ENCODE measurements around the gene FAF1. TPM values are rescaled to one million over a fixed set of nuclear protein-coding genes. Genes with fewer than 3 reads are reported as not detected.

The FAF1 gene
- total RNA-seq, 1 experiment from 2014 or later = 73.2 TPM

DNA sequence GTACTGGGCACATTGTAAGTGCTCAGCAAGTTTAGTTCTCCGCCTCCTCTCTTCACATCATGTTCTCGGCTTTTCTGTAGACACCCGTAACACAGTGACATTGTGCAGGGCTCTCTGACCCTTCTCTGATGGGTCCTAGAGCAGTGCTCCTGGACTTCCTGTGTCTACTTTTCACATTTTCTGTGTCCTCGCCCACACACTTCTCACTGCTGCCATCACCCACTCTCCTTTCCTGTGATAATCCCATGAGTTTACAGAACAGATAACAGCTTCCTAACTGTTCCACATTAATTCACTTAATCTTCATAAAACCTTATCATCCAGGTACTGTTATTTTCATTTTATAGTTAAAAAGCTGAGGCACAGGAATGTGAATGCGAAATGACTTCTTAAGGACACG is 523.6 kb downstream of the FAF1 start (continued):
- TF ChIP-seq, protein P1, sequence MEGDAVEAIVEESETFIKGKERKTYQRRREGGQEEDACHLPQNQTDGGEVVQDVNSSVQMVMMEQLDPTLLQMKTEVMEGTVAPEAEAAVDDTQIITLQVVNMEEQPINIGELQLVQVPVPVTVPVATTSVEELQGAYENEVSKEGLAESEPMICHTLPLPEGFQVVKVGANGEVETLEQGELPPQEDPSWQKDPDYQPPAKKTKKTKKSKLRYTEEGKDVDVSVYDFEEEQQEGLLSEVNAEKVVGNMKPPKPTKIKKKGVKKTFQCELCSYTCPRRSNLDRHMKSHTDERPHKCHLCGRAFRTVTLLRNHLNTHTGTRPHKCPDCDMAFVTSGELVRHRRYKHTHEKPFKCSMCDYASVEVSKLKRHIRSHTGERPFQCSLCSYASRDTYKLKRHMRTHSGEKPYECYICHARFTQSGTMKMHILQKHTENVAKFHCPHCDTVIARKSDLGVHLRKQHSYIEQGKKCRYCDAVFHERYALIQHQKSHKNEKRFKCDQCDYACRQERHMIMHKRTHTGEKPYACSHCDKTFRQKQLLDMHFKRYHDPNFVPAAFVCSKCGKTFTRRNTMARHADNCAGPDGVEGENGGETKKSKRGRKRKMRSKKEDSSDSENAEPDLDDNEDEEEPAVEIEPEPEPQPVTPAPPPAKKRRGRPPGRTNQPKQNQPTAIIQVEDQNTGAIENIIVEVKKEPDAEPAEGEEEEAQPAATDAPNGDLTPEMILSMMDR (IDR thresholded peaks at IDR 0.05 in 2 of 3, conservative IDR thresholded peaks at IDR 0.05 in 1 of 3; ENCODE audit: borderline replicate concordance in 1 of 3, insufficient read depth in 1 of 3, low read depth in 2 of 3, low read length in 2 of 3) = no peak

GRCh38 chr1:50430010-50430405 is 530.1 kb downstream of the FAF1 start:
- ChIA-PET RAD21 (ENCODE audit: low non-redundant PET in 1 of 2, low total read pairs in 2 of 2, uncharacterized antibody in 2 of 2, unreplicated experiment in 2 of 2) (no interaction called here), POLR2A (no interaction called here), CTCF (no interaction called here)
- H3K4me3 ChIP-seq (replicated peaks in 1 of 2; ENCODE audit: low read depth in 1 of 2, low read length in 2 of 2) = no peak overlapping the region
- H3K27me3 ChIP-seq (ENCODE audit: insufficient read depth, low read length) = no peaks in the 10 kb centered on the region
- no peaks in the 10 kb centered on the region for H3K4me1 ChIP-seq (ENCODE audit: control insufficient read depth in 1 of 2, insufficient read depth in 2 of 2, low read length in 2 of 2)
- no peaks in the 10 kb centered on the region for H3K36me3 ChIP-seq (ENCODE audit: control insufficient read depth in 1 of 2, insufficient read depth in 2 of 2, low read length in 2 of 2)
- no peak overlapping the region for H3K9ac ChIP-seq (ENCODE audit: low read length)
- H3K9me2 ChIP-seq (ENCODE audit: insufficient read depth) = no peaks in the 10 kb centered on the region
- DNase-seq (ENCODE audit: low read depth, low spot score) (no peak), ATAC-seq (no peak)
- no peak overlapping the region for H3K27ac ChIP-seq (ENCODE audit: low read depth, low read length)
- TF ChIP-seq ZBTB33 (IDR thresholded peaks at IDR 0.05; ENCODE audit: extremely low read depth, insufficient replicate concordance, low read length) (no peak), EGR1 (IDR thresholded peaks at IDR 0.05; ENCODE audit: low read depth) (no peak), ZFX (IDR thresholded peaks at IDR 0.05) (no peak), TCF7L2 (IDR thresholded peaks at IDR 0.05; ENCODE audit: borderline replicate concordance, extremely low read depth, insufficient read depth, insufficient read length) (no peak), YY1 (IDR thresholded peaks at IDR 0.05; ENCODE audit: extremely low read depth, insufficient replicate concordance, low read depth, low read length) (no peak), MAX (IDR thresholded peaks at IDR 0.05) (no peak), FOSL1 (IDR thresholded peaks at IDR 0.05; ENCODE audit: low read depth) (no peak), SRF (IDR thresholded peaks at IDR 0.05; ENCODE audit: low read depth) (no peak), CBX3 (IDR thresholded peaks at IDR 0.05; ENCODE audit: low read depth) (no peak), JUND (IDR thresholded peaks at IDR 0.05) (no peak), SIN3A (IDR thresholded peaks at IDR 0.05; ENCODE audit: low read depth) (no peak), SP1 (IDR thresholded peaks at IDR 0.05; ENCODE audit: low read depth) (no peak), ZNF274 (IDR thresholded peaks at IDR 0.05; ENCODE audit: low read depth, low read length) (no peak), EZH2 (IDR thresholded peaks at IDR 0.05) (no peak), RAD21 (IDR thresholded peaks at IDR 0.05; ENCODE audit: low read depth) (no peak), POLR2AphosphoS5 (IDR thresholded peaks at IDR 0.05; ENCODE audit: low read depth, low read length) (no peak)
- TF ChIP-seq, protein P1 (IDR thresholded peaks at IDR 0.05 in 2 of 3, conservative IDR thresholded peaks at IDR 0.05 in 1 of 3; ENCODE audit: borderline replicate concordance in 1 of 3, insufficient read depth in 1 of 3, low read depth in 2 of 3, low read length in 2 of 3) = no peak
- TF ChIP-seq, protein P2, sequence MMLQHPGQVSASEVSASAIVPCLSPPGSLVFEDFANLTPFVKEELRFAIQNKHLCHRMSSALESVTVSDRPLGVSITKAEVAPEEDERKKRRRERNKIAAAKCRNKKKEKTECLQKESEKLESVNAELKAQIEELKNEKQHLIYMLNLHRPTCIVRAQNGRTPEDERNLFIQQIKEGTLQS (IDR thresholded peaks at IDR 0.05) = no peak
- BruUV-seq (replicated peaks) = no TSS peak
- no peaks in the 10 kb centered on the region for H3K9me3 ChIP-seq (ENCODE audit: control insufficient read depth in 1 of 2, insufficient read depth in 1 of 2, low read depth in 1 of 2, low read length in 2 of 2)
- H3K4me2 ChIP-seq (ENCODE audit: low read length) = no peak overlapping the region
- intact Hi-C loops (cut with micrococcal nuclease) = no loop called here
- no peaks in the 10 kb centered on the region for H4K20me1 ChIP-seq (ENCODE audit: insufficient read depth)
- H2AFZ ChIP-seq (ENCODE audit: low read depth, low read length, poor library complexity, severe bottlenecking) = no peak overlapping the region
- no peaks in the 10 kb centered on the region for H3K79me2 ChIP-seq (ENCODE audit: insufficient read depth, low read length)
